GM23338 (cell line): Measurements from ENCODE around the gene RBAK. TPM values are rescaled to one million over a fixed set of nuclear protein-coding genes. Genes with fewer than 3 reads are reported as not detected.

ENCODE experiments used
- ATAC-seq: fragments of 200-7000 bp; cut with Tn5 transposase; 3 replicates; pipeline ENCODE4 v1.9.1; 2020
- DNase-seq: peaks from one replicate; pipeline ENCODE4 v3.0.0-alpha.2; 2015; ENCODE audit warnings: low spot score
- H2AFZ ChIP-seq: fragments of 200-600 bp; sonication (generic); 2 replicates; pipeline ENCODE4 v1.8.0; 2016; ENCODE audit warnings: antibody characterized with exemption, mild to moderate bottlenecking, moderate library complexity
- H3F3A ChIP-seq: fragments of 200-600 bp; sonication (generic); replicated peaks from 2 replicates; pipeline ENCODE4 v1.8.0; 2017; ENCODE audit warnings: antibody characterized with exemption, mixed run types, low read depth
- H3K27ac ChIP-seq: fragments of 200-600 bp; sonication (generic); 2 replicates; pipeline ENCODE4 v1.6.1; 2016; ENCODE audit warnings: low read depth
- H3K27me3 ChIP-seq: fragments of 200-600 bp; sonication (generic); 2 replicates; pipeline ENCODE4 v1.8.0; 2016; ENCODE audit warnings: mild to moderate bottlenecking, mixed run types, moderate library complexity; ENCODE audit not compliant: insufficient read depth
- H3K36me3 ChIP-seq: fragments of 200-600 bp; sonication (generic); 2 replicates; pipeline ENCODE4 v1.8.0; 2016; ENCODE audit warnings: mild to moderate bottlenecking; ENCODE audit not compliant: insufficient read depth
- H3K4me1 ChIP-seq: fragments of 200-600 bp; sonication (generic); 2 replicates; pipeline ENCODE4 v1.8.0; 2016; ENCODE audit warnings: mild to moderate bottlenecking, moderate library complexity; ENCODE audit not compliant: insufficient read depth
- H3K4me2 ChIP-seq: fragments of 200-600 bp; sonication (generic); 2 replicates; pipeline ENCODE4 v1.7.1; 2017; ENCODE audit warnings: mixed run types
- H3K4me3 ChIP-seq: fragments of 200-600 bp; sonication (generic); 2 replicates; pipeline ENCODE4 v1.6.1; 2016; ENCODE audit warnings: mixed run types
- H3K79me2 ChIP-seq: fragments of 200-600 bp; sonication (generic); replicated peaks from 2 replicates; pipeline ENCODE4 v1.8.0; 2017; ENCODE audit warnings: mild to moderate bottlenecking; ENCODE audit not compliant: insufficient read depth
- H3K9me2 ChIP-seq: fragments of 200-600 bp; sonication (generic); 2 replicates; pipeline ENCODE4 v1.8.0; 2017; ENCODE audit not compliant: insufficient read depth
- H4K20me1 ChIP-seq: fragments of 200-600 bp; sonication (generic); replicated peaks from 2 replicates; pipeline ENCODE4 v1.8.0; 2017; ENCODE audit warnings: mild to moderate bottlenecking; ENCODE audit not compliant: insufficient read depth
- H3K27ac Mint-ChIP-seq: 2 replicates; pipeline ENCODE4 v1.8.0; 2020; ENCODE audit warnings: inconsistent platforms, mild to moderate bottlenecking, moderate library complexity, mixed read lengths
- H3K27me3 Mint-ChIP-seq: 3 replicates; pipeline ENCODE4 v1.8.0; 2022; ENCODE audit warnings: low read depth, mild to moderate bottlenecking, moderate library complexity, mixed read lengths, inconsistent platforms; ENCODE audit not compliant: insufficient read depth, poor library complexity
- H3K36me3 Mint-ChIP-seq: 3 replicates; pipeline ENCODE4 v1.8.0; 2021; ENCODE audit warnings: low read depth, mild to moderate bottlenecking, inconsistent platforms, moderate library complexity, mixed read lengths
- H3K4me1 Mint-ChIP-seq: 3 replicates; pipeline ENCODE4 v1.8.0; 2020; ENCODE audit warnings: mild to moderate bottlenecking, inconsistent platforms, mixed read lengths
- H3K4me3 Mint-ChIP-seq: 3 replicates; pipeline ENCODE4 v1.8.0; 2021; ENCODE audit warnings: moderate library complexity, mild to moderate bottlenecking, inconsistent platforms, mixed read lengths
- H3K9me3 Mint-ChIP-seq: 3 replicates; pipeline ENCODE4 v1.8.0; 2020; ENCODE audit warnings: moderate library complexity, mild to moderate bottlenecking, inconsistent platforms, mixed read lengths
- CREB1 ChIP-seq: fragments of 250-450 bp; sonication (Bioruptor Pico); IDR thresholded peaks from 2 replicates; pipeline ENCODE4 v1.5.0; 2020; ENCODE audit warnings: low read depth, mild to moderate bottlenecking, moderate library complexity
- CTCF ChIP-seq, 2 experiments: fragments of 200-600 bp in 1 of 2; sonication (generic) in 1 of 2; conservative IDR thresholded peaks; 2 replicates each; pipeline versions ENCODE4 v1.5.1 to v1.6.1; 2016 to 2017; ENCODE audit warnings: antibody characterized with exemption in 2 of 2, low read depth in 2 of 2, mild to moderate bottlenecking in 2 of 2, moderate library complexity in 1 of 2
- ETS1 ChIP-seq: IDR thresholded peaks from 2 replicates; pipeline ENCODE4 v1.6.1; 2016; ENCODE audit warnings: antibody characterized with exemption
- EZH2 ChIP-seq: fragments of 200-600 bp; sonication (generic); IDR thresholded peaks from one replicate; pipeline ENCODE4 v1.8.0; 2017; ENCODE audit warnings: antibody characterized with exemption, mild to moderate bottlenecking, low read depth; ENCODE audit not compliant: unreplicated experiment
- JUNB ChIP-seq: IDR thresholded peaks from one replicate; pipeline ENCODE4 v1.6.1; 2016; ENCODE audit warnings: antibody characterized with exemption; ENCODE audit not compliant: unreplicated experiment
- STAT1 ChIP-seq: IDR thresholded peaks from one replicate; pipeline ENCODE4 v1.6.1; 2016; ENCODE audit warnings: antibody characterized with exemption; ENCODE audit not compliant: unreplicated experiment
- ZNF114 ChIP-seq: fragments of 250-450 bp; sonication (Bioruptor Pico); IDR thresholded peaks from 2 replicates; pipeline ENCODE4 v1.5.0; 2020; ENCODE audit warnings: mild to moderate bottlenecking, moderate library complexity
- ZNF331 ChIP-seq: fragments of 250-450 bp; sonication (Bioruptor Pico); IDR thresholded peaks from 2 replicates; pipeline ENCODE4 v1.5.0; 2020; ENCODE audit warnings: low read depth, mild to moderate bottlenecking, moderate library complexity
- ZNF462 ChIP-seq: fragments of 250-450 bp; sonication (Bioruptor Pico); IDR thresholded peaks from 2 replicates; pipeline ENCODE4 v1.5.0; 2020; ENCODE audit warnings: mild to moderate bottlenecking, moderate library complexity
- polyA plus RNA-seq: library from polyadenylated mRNA; unstranded; fragments of >200 nt; fragmentation: Nextera tagmentation; extraction: Ambion mirVana; gene quantifications from 2 replicates; pipeline ENCODE4 v1.2.1, GENCODE V29; 2016
- total RNA-seq: library from RNA; depleted of rRNA; stranded (reverse); fragments of >200 nt; shearing (Covaris generic); gene quantifications from 2 replicates; pipeline ENCODE4 v1.2.3, GENCODE V29; 2014

The RBAK gene
- total and polyA plus RNA-seq, 2 experiments from 2014 or later: 6.5 to 15.2 TPM

- Histone ChIP-seq H2AFZ (no peak overlapping the region), H3K79me2 (no peaks in the 10 kb centered on the region), H3F3A (no peaks in the 10 kb centered on the region), H3K4me1 (0 out of 2 replicates have a peak, but pooled peaks cover 2% of the 10 kb centered on the region), H3K4me2 (no peak overlapping the region), H3K27ac (no peak overlapping the region), H3K36me3 (no peaks in the 10 kb centered on the region), H4K20me1 (no peaks in the 10 kb centered on the region), H3K27me3 (no peaks in the 10 kb centered on the region), H3K9me2 (no peaks in the 10 kb centered on the region), H3K4me3 (no peak overlapping the region)
- Mint-ChIP-seq H3K9me3 (peaks cover 79% of the 10 kb centered on the region), H3K36me3 (peaks cover 23% of the 10 kb centered on the region; the same call in 2 of the 3 replicates), H3K27ac (no peak overlapping the region), H3K4me1 (peaks cover 2% of the 10 kb centered on the region), H3K27me3 (peaks cover under 1% of the 10 kb centered on the region), H3K4me3 (no peak overlapping the region)
- ATAC-seq (no peak), DNase-seq (no peak)
- TF ChIP-seq ZNF114 (no peak), CREB1 (CRISPR knock-in tag) (no peak), ZNF331 (no peak), ZNF462 (CRISPR knock-in tag) (no peak)
Observed at GRCh38 chr7:5093948-5094347, 48.3 kb downstream of the RBAK start.

DNA sequence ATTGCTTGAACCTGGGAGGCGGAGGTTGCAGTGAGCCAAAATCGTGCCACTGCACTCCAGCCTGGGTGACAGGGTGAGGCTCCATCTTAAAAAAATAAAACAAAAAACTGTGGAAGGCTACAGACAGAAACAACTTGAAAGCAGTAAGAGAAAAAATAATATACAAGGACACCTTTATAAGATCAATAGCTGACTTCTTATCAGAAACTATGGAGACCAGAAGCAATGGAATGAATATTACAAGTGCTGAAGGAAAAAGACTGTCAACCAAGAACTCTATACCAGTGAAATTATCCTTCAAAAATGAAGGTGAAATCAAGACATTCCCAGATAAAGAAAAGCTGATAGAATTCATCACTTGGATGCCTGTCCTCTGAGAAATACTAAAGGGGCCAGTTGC is 49.0 kb downstream of the RBAK start:
- Mint-ChIP-seq H3K9me3 (peaks cover 81% of the 10 kb centered on the region), H3K27ac (no peak overlapping the region), H3K4me1 (no peaks in the 10 kb centered on the region), H3K36me3 (peaks cover 27% of the 10 kb centered on the region; the same call in 2 of the 3 replicates), H3K27me3 (peaks cover 1% of the 10 kb centered on the region), H3K4me3 (no peak overlapping the region)
- Histone ChIP-seq H3K36me3 (no peaks in the 10 kb centered on the region), H4K20me1 (no peaks in the 10 kb centered on the region), H2AFZ (no peak overlapping the region), H3K4me3 (no peak overlapping the region; the same call in 1 of the 2 replicates), H3K4me1 (no peaks in the 10 kb centered on the region), H3K79me2 (no peaks in the 10 kb centered on the region), H3K27me3 (no peaks in the 10 kb centered on the region), H3K27ac (no peak overlapping the region), H3K9me2 (no peaks in the 10 kb centered on the region), H3K4me2 (no peak overlapping the region), H3F3A (no peaks in the 10 kb centered on the region)
- no peak for ATAC-seq
- DNase-seq: no peak
- TF ChIP-seq STAT1: no peak
- no peak for TF ChIP-seq ZNF114
- TF ChIP-seq CREB1 (CRISPR knock-in tag): no peak
- no peak for TF ChIP-seq EZH2
- TF ChIP-seq ZNF331: no peak
- TF ChIP-seq CTCF (conservative IDR thresholded peaks at IDR 0.05; ENCODE audit: low read depth in 2 of 2): no peak
- TF ChIP-seq JUNB: no peak
- TF ChIP-seq ETS1: no peak
